HepG2 (cell line): ENCODE data around the gene APRT. TPM values are rescaled to one million over a fixed set of nuclear protein-coding genes. Genes with fewer than 3 reads are reported as not detected.

Experiments used
- GPN1 ChIP-seq: sonication (generic); formaldehyde crosslinking; IDR thresholded peaks from 2 replicates; pipeline ENCODE4 v1.5.1; 2020; ENCODE audit warnings: missing genetic modification reagents, borderline replicate concordance
- HMG20B ChIP-seq: conservative IDR thresholded peaks from 2 replicates; pipeline ENCODE4 v1.6.1; 2016; ENCODE audit warnings: missing genetic modification reagents, missing compliant biosample characterization
- JUN ChIP-seq: sonication (generic); formaldehyde crosslinking; IDR thresholded peaks from 2 replicates; pipeline ENCODE4 v1.4.0; 2020; ENCODE audit warnings: mild to moderate bottlenecking, missing genetic modification reagents
- KDM5B ChIP-seq: sonication (generic); formaldehyde crosslinking; IDR thresholded peaks from 2 replicates; pipeline ENCODE4 v1.4.0; 2020; ENCODE audit warnings: missing genetic modification reagents, mild to moderate bottlenecking, borderline replicate concordance
- KLF15 ChIP-seq: sonication (generic); formaldehyde crosslinking; IDR thresholded peaks from 2 replicates; pipeline ENCODE4 v1.8.1; 2023; ENCODE audit warnings: borderline replicate concordance, mild to moderate bottlenecking, inconsistent platforms, missing genetic modification reagents, mixed read lengths
- MYC ChIP-seq: sonication (generic); formaldehyde crosslinking; IDR thresholded peaks from 2 replicates; pipeline ENCODE4 v1.9.0; 2021; ENCODE audit warnings: missing genetic modification reagents, borderline replicate concordance
- NFATC3 ChIP-seq: sonication (generic); formaldehyde crosslinking; IDR thresholded peaks from 2 replicates; pipeline ENCODE4 v1.5.1; 2020; ENCODE audit warnings: mild to moderate bottlenecking, missing genetic modification reagents
- NFE2L2 ChIP-seq: fragments of 150-350 bp; IDR thresholded peaks from 2 replicates; pipeline ENCODE4 v1.6.1; 2014; ENCODE audit warnings: low read length
- NFKBIZ ChIP-seq: IDR thresholded peaks from 2 replicates; pipeline ENCODE4 v1.6.1; 2018; ENCODE audit warnings: missing genetic modification reagents, missing compliant biosample characterization
- PHF8 ChIP-seq: sonication (generic); formaldehyde crosslinking; IDR thresholded peaks from 2 replicates; pipeline ENCODE4 v1.5.0; 2020; ENCODE audit warnings: missing genetic modification reagents
- RORA ChIP-seq: sonication (generic); formaldehyde crosslinking; IDR thresholded peaks from 2 replicates; pipeline ENCODE4 v1.5.0; 2020; ENCODE audit warnings: mild to moderate bottlenecking, missing genetic modification reagents, moderate library complexity
- SALL2 ChIP-seq: sonication (generic); formaldehyde crosslinking; IDR thresholded peaks from 2 replicates; pipeline ENCODE4 v1.8.1; 2023; ENCODE audit warnings: mild to moderate bottlenecking, missing genetic modification reagents, inconsistent platforms
- SP4 ChIP-seq: sonication (generic); formaldehyde crosslinking; IDR thresholded peaks from 2 replicates; pipeline ENCODE4 v1.8.1; 2023; ENCODE audit warnings: mild to moderate bottlenecking, missing genetic modification reagents
- TCF7 ChIP-seq: sonication (generic); IDR thresholded peaks from 2 replicates; pipeline ENCODE4 v1.6.1; 2016; ENCODE audit warnings: antibody characterized with exemption, low read depth
- ZFP82 ChIP-seq: sonication (generic); formaldehyde crosslinking; IDR thresholded peaks from 2 replicates; pipeline ENCODE4 v1.5.1; 2020; ENCODE audit warnings: mild to moderate bottlenecking, missing genetic modification reagents, borderline replicate concordance
- ZMYM2 ChIP-seq: sonication (generic); formaldehyde crosslinking; IDR thresholded peaks from 2 replicates; pipeline ENCODE4 v1.8.0; 2022; ENCODE audit warnings: mild to moderate bottlenecking, missing genetic modification reagents
- ZNF274 ChIP-seq: sonication (generic); formaldehyde crosslinking; IDR thresholded peaks from 2 replicates; pipeline ENCODE4 v1.5.1; 2020; ENCODE audit warnings: mild to moderate bottlenecking, missing genetic modification reagents
- ZNF3 ChIP-seq: IDR thresholded peaks from 2 replicates; pipeline ENCODE4 v1.7.0; 2017; ENCODE audit warnings: inconsistent platforms
- ZNF333 ChIP-seq: sonication (generic); formaldehyde crosslinking; IDR thresholded peaks from 2 replicates; pipeline ENCODE4 v1.4.0; 2020; ENCODE audit warnings: mild to moderate bottlenecking, missing genetic modification reagents, borderline replicate concordance
- ZNF766 ChIP-seq: sonication (generic); formaldehyde crosslinking; IDR thresholded peaks from 2 replicates; pipeline ENCODE4 v1.5.0; 2020; ENCODE audit warnings: missing genetic modification reagents, borderline replicate concordance
- polyA plus RNA-seq, 8 experiments: library from polyadenylated mRNA; depleted of rRNA in 3 of 8; stranded (reverse) in 7 of 8; unstranded in 1 of 8; fragments of >200 nt; fragmentation: Illumina TruSeq in 4 of 8; extraction: Trizol in 4 of 8; gene quantifications; 2 replicates each; pipeline versions ENCODE4 v1.2.1 to v1.2.3, GENCODE V29; 2011 to 2016; ENCODE audit warnings: low read depth in 4 of 8, missing spikeins in 1 of 8, mixed read lengths in 1 of 8; ENCODE audit not compliant: insufficient read depth in 1 of 8
- total RNA-seq, 5 experiments: library from RNA; depleted of rRNA; stranded (reverse); fragments of >200 nt; fragmentation: Illumina TruSeq; extraction: Trizol; gene quantifications; 2 replicates each; pipeline ENCODE4 v1.2.3, GENCODE V29; 2016; ENCODE audit warnings: low read depth in 1 of 5
- TF ChIP-seq, protein P1 (sequence below): sonication (generic); formaldehyde crosslinking; IDR thresholded peaks from 2 replicates; pipeline ENCODE4 v1.8.0; 2022; ENCODE audit warnings: missing genetic modification reagents, mild to moderate bottlenecking, borderline replicate concordance
- TF ChIP-seq, protein P2 (sequence below): fragments of 450-650 bp; IDR thresholded peaks from 2 replicates; pipeline ENCODE4 v1.6.1; 2016
- TF ChIP-seq, protein P3 (sequence below): sonication (generic); formaldehyde crosslinking; IDR thresholded peaks from 2 replicates; pipeline ENCODE4 v1.5.1; 2020; ENCODE audit warnings: mild to moderate bottlenecking, missing genetic modification reagents
- TF ChIP-seq, protein P4 (sequence below): sonication (generic); formaldehyde crosslinking; IDR thresholded peaks from 2 replicates; pipeline ENCODE4 v1.8.0; 2022; ENCODE audit warnings: mild to moderate bottlenecking, missing genetic modification reagents, moderate library complexity

Gene APRT
- total and polyA plus RNA-seq, 2 of the 13 experiments (the other 11 are each of a cell fraction or from before 2014, with no cell fraction given) = 155 to 242 TPM

DNA sequence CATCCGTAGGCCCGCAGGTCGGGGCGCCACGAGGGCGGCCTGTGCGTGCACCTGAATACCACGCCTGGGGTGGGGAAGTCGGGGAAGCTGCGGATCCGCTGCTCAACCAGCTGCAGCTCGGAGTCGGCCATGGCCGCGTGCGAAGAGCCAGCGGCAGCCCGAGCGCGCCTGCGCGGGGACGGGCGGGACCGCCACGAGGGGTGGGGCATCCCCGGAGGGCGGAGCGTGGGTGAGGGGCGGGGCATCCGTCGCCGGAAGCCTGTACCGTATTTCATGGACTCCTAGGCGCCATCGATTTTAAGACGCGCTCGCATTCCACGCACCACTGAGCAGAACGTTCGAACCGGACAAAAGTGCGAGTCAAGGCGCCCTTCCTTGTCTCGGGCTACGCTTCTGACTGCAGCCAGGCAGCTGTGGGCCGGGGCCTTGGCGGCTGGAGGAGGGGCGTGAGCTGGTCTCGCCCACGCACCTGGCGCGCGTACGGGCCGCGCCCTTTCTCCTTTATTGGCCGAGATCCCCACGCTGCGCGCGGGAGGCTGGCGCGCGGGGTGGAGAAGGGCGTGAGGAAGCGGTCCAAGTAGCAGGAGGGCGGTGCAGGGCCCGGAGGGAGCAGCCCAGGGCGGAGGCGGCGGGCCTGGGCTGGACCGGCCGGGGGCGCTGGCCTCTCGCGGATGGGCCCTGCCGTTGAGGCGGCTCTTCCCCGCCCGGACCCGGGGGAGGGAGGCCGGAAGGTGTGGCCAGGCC, at the start of gene APRT (continued):
- peak; percentile 23 for TF ChIP-seq GPN1 (CRISPR knock-in tag)
- peak; percentile 97 for TF ChIP-seq KDM5B (CRISPR knock-in tag)
- TF ChIP-seq ZFP82 = peak; percentile 67
- TF ChIP-seq RORA (CRISPR knock-in tag) = no peak
- no peak for TF ChIP-seq TCF7
- TF ChIP-seq ZNF766 (CRISPR knock-in tag) = 0 out of 2 replicates have a peak, but pooled peaks have one; percentile 58
- TF ChIP-seq ZNF274 (CRISPR knock-in tag) = peak; percentile 79; the same call in 1 of the 2 replicates
- no peak for TF ChIP-seq NFE2L2
- no peak for TF ChIP-seq HMG20B (CRISPR knock-in tag)
- TF ChIP-seq, protein P1, sequence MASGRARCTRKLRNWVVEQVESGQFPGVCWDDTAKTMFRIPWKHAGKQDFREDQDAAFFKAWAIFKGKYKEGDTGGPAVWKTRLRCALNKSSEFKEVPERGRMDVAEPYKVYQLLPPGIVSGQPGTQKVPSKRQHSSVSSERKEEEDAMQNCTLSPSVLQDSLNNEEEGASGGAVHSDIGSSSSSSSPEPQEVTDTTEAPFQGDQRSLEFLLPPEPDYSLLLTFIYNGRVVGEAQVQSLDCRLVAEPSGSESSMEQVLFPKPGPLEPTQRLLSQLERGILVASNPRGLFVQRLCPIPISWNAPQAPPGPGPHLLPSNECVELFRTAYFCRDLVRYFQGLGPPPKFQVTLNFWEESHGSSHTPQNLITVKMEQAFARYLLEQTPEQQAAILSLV (CRISPR knock-in tag) = peak; percentile 91; the same call in 1 of the 2 replicates
- no peak; the same call in none of the 2 replicates for TF ChIP-seq NFKBIZ (CRISPR knock-in tag)
- peak; percentile 98 for TF ChIP-seq MYC (CRISPR knock-in tag)
- TF ChIP-seq, protein P2, sequence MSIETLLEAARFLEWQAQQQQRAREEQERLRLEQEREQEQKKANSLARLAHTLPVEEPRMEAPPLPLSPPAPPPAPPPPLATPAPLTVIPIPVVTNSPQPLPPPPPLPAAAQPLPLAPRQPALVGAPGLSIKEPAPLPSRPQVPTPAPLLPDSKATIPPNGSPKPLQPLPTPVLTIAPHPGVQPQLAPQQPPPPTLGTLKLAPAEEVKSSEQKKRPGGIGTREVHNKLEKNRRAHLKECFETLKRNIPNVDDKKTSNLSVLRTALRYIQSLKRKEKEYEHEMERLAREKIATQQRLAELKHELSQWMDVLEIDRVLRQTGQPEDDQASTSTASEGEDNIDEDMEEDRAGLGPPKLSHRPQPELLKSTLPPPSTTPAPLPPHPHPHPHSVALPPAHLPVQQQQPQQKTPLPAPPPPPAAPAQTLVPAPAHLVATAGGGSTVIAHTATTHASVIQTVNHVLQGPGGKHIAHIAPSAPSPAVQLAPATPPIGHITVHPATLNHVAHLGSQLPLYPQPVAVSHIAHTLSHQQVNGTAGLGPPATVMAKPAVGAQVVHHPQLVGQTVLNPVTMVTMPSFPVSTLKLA = peak; percentile 55; the same call in 1 of the 2 replicates
- TF ChIP-seq, protein P3, sequence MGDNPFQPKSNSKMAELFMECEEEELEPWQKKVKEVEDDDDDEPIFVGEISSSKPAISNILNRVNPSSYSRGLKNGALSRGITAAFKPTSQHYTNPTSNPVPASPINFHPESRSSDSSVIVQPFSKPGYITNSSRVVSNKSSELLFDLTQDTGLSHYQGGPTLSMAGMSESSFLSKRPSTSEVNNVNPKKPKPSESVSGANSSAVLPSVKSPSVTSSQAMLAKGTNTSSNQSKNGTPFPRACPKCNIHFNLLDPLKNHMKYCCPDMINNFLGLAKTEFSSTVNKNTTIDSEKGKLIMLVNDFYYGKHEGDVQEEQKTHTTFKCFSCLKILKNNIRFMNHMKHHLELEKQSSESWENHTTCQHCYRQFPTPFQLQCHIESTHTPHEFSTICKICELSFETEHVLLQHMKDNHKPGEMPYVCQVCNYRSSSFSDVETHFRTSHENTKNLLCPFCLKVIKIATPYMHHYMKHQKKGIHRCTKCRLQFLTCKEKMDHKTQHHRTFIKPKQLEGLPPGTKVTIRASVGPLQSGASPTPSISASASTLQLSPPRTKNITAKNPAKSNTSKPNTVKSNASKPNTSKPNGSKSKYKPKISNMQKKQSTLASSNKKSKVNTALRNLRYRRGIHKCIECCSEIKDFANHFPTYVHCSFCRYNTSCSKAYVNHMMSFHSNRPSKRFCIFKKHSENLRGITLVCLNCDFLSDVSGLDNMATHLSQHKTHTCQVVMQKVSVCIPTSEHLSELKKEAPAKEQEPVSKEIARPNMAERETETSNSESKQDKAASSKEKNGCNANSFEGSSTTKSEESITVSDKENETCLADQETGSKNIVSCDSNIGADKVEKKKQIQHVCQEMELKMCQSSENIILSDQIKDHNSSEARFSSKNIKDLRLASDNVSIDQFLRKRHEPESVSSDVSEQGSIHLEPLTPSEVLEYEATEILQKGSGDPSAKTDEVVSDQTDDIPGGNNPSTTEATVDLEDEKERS (CRISPR knock-in tag) = peak; percentile 13
- no peak for TF ChIP-seq ZNF3
- no peak for TF ChIP-seq ZMYM2 (CRISPR knock-in tag)
- TF ChIP-seq PHF8 (CRISPR knock-in tag) = peak; percentile 85
- peak; percentile 14; the same call in 1 of the 2 replicates for TF ChIP-seq JUN (CRISPR knock-in tag)
- 0 out of 2 replicates have a peak, but pooled peaks have one; percentile 54 for TF ChIP-seq NFATC3
- TF ChIP-seq SALL2 = peak; percentile 38; the same call in 1 of the 2 replicates
- TF ChIP-seq, protein P4, sequence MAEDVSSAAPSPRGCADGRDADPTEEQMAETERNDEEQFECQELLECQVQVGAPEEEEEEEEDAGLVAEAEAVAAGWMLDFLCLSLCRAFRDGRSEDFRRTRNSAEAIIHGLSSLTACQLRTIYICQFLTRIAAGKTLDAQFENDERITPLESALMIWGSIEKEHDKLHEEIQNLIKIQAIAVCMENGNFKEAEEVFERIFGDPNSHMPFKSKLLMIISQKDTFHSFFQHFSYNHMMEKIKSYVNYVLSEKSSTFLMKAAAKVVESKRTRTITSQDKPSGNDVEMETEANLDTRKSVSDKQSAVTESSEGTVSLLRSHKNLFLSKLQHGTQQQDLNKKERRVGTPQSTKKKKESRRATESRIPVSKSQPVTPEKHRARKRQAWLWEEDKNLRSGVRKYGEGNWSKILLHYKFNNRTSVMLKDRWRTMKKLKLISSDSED (CRISPR knock-in tag) = peak; percentile 91
- peak; percentile 14 for TF ChIP-seq ZNF333 (CRISPR knock-in tag)
- peak; percentile 90 for TF ChIP-seq SP4 (CRISPR knock-in tag)
- TF ChIP-seq KLF15 (CRISPR knock-in tag) = peak; percentile 78
